Gastrocnemius medialis (tissue), 4 donors: ENCODE measurements around the gene RERE.

Source experiments
- POLR2A ChIP-seq, 2 donors: fragments of 450-650 bp; IDR thresholded peaks; one replicate each; pipeline ENCODE4 v1.6.1; 2017; ENCODE audit warnings: antibody characterized with exemption in 2 of 2, mild to moderate bottlenecking in 2 of 2, moderate library complexity in 2 of 2
- TF ChIP-seq, protein P1 (sequence below), 5 experiments: fragments of 450-650 bp in 3 of 5; fragments of 200-600 bp in 2 of 5; sonication (generic) in 2 of 5; IDR thresholded peaks in 4 of 5; conservative IDR thresholded peaks in 1 of 5; 1 replicate in 4 of 5; 2 replicates in 1 of 5; pipeline ENCODE4 v1.5.1; 2016 to 2019; ENCODE audit warnings: antibody characterized with exemption in 5 of 5, mild to moderate bottlenecking in 3 of 5, moderate library complexity in 3 of 5

DNA sequence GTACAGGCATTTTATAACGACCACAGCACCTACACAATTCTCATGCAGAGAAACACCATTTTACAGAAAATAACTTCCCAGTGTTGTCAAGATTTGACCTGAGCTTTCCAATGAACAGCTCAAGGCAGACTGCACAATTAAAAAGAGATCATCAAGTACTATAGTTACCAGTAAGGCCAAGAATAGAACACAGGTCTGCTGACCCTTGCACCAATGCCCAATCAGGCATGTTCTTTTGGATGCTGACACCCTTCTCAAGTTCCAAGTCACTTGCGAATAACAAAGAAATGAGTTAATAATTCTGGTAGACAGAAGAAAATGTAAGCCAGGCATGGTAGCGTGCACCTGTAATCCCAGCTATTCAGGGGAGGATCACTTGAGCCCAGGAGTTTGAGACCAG, 397.6 kb downstream of the RERE start:
- TF ChIP-seq, protein P1, sequence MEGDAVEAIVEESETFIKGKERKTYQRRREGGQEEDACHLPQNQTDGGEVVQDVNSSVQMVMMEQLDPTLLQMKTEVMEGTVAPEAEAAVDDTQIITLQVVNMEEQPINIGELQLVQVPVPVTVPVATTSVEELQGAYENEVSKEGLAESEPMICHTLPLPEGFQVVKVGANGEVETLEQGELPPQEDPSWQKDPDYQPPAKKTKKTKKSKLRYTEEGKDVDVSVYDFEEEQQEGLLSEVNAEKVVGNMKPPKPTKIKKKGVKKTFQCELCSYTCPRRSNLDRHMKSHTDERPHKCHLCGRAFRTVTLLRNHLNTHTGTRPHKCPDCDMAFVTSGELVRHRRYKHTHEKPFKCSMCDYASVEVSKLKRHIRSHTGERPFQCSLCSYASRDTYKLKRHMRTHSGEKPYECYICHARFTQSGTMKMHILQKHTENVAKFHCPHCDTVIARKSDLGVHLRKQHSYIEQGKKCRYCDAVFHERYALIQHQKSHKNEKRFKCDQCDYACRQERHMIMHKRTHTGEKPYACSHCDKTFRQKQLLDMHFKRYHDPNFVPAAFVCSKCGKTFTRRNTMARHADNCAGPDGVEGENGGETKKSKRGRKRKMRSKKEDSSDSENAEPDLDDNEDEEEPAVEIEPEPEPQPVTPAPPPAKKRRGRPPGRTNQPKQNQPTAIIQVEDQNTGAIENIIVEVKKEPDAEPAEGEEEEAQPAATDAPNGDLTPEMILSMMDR (IDR thresholded peaks at IDR 0.05 in 4 of 5, conservative IDR thresholded peaks at IDR 0.05 in 1 of 5) = no peak
- peak; percentile 94 to 97 for TF ChIP-seq POLR2A (IDR thresholded peaks at IDR 0.05)
